A549 (cell line): ENCODE measurements around the gene HIVEP3.

Experiments
- CBX2 ChIP-seq: fragments of 200-600 bp; sonication (generic); IDR thresholded peaks from 2 replicates; pipeline ENCODE4 v1.6.1; 2016; ENCODE audit warnings: low read depth, mild to moderate bottlenecking, borderline replicate concordance
- CTCF ChIP-seq: fragments of >200 bp; sonication (Bioruptor Twin); formaldehyde crosslinking; IDR thresholded peaks from 3 replicates; pipeline ENCODE4 v1.5.1; 2016
- ESRRA ChIP-seq: fragments of 150-350 bp; IDR thresholded peaks from 2 replicates; pipeline ENCODE4 v1.6.1; 2014; ENCODE audit warnings: mild to moderate bottlenecking, low read length, borderline replicate concordance
- JUN ChIP-seq, 2 experiments: fragments of >200 bp; sonication (Bioruptor Twin); formaldehyde crosslinking; IDR thresholded peaks; 2 replicates in 1 of 2; 3 replicates in 1 of 2; pipeline ENCODE4 v1.6.1; 2016 to 2017
- MYC ChIP-seq: IDR thresholded peaks from 2 replicates; pipeline ENCODE4 v1.6.1; 2012; ENCODE audit warnings: mild to moderate bottlenecking, inconsistent platforms, low read length, improper control_type of control experiment, borderline replicate concordance
- PHF8 ChIP-seq: fragments of 200-600 bp; sonication (generic); IDR thresholded peaks from 2 replicates; pipeline ENCODE4 v1.6.1; 2016; ENCODE audit warnings: low read depth, mild to moderate bottlenecking, antibody characterized with exemption, moderate library complexity, borderline replicate concordance
- RFX5 ChIP-seq: fragments of 450-650 bp; IDR thresholded peaks from 2 replicates; pipeline ENCODE4 v1.7.1; 2014; ENCODE audit warnings: antibody characterized with exemption, mild to moderate bottlenecking, moderate library complexity
- ZNF302 ChIP-seq: fragments of 250-450 bp; sonication (Bioruptor Pico); IDR thresholded peaks from 2 replicates; pipeline ENCODE4 v1.9.0; 2021; ENCODE audit warnings: inconsistent platforms, mild to moderate bottlenecking, moderate library complexity

DNA sequence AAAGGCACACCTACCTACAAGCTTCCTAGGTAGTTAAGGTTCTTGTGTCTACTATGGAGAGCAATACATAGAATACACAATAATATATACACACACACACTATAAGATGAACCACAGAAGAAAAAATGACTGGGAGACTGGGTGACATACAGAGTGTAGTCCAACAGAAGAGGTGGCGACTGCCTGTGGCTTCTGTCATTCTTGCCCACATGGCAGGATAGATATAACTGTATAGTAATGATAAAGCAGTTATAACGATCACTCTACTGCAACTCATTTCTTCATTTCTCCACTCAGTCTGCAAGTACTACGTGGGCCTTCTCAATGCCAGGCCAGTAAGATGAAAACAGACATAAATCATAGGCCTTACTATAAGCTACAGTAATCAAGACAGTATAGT lies 320.4 kb downstream of the HIVEP3 start:
- TF ChIP-seq CTCF (no peak), ZNF302 (CRISPR knock-in tag) (no peak), PHF8 (no peak), ESRRA (no peak), JUN (IDR thresholded peaks at IDR 0.05) (no peak), RFX5 (no peak), CBX2 (no peak), MYC (no peak)
